HG03439 (cell line): ENCODE data around the gene SAMD13.

Source experiments
- ATAC-seq: cut with Tn5 transposase; IDR thresholded peaks from one replicate; pipeline ENCODE4 v1.9.1; 2021; ENCODE audit warnings: mild to moderate bottlenecking, moderate library complexity; ENCODE audit not compliant: unreplicated experiment

The SAMD13 gene

GRCh38 chr1:84339503-84339902, 38.0 kb downstream of the SAMD13 start:
- ATAC-seq: no peak

- ATAC-seq: no peak
These were observed 42.8 kb downstream of the SAMD13 start for GRCh38 chr1:84344286-84344685.

DNA sequence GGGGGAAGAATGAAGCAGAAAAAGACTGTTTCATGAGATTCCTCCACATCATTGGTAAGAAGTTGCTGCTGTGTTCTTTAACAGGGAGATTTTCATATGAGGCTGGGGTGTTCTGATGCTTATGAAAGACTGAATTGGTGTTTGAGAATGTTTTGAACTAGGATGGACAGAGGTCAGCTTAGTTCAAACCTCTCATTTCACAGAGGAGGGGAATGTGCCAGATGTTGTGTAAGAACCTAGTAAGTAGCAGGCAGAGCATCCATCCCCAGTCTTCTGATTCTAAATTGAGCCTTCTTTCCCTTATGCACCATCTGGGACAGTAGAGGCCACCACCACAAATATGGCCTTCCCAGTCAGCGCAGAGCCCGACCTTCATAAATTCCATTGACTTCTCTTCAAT, 43.7 kb downstream of the SAMD13 start:
- ATAC-seq: no peak

GRCh38 chr1:84347271-84347931, 45.9 kb downstream of the SAMD13 start:
- no peak for ATAC-seq

GRCh38 chr1:84347932-84348555, 46.5 kb downstream of the SAMD13 start:
- no peak for ATAC-seq

DNA sequence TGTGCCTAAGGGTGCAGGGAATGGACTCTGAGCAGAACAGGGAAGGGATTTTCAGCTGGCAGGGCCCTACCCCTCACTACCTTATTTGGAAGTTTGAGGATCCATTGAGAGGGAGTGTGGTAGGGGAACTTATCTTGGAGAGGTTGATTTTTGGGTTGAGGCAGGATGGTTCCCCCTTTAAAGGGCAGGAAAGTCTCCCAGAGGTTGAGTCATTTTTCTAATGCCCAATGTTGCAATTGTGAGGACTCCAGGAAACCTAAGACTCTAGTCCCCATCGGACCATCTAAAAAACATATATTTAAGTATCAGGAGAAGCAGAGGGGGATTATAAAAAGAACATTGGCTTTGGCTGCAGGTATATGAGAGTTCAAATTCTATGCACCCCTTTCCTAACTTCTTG, 47.3 kb downstream of the SAMD13 start:
- ATAC-seq: no peak

DNA sequence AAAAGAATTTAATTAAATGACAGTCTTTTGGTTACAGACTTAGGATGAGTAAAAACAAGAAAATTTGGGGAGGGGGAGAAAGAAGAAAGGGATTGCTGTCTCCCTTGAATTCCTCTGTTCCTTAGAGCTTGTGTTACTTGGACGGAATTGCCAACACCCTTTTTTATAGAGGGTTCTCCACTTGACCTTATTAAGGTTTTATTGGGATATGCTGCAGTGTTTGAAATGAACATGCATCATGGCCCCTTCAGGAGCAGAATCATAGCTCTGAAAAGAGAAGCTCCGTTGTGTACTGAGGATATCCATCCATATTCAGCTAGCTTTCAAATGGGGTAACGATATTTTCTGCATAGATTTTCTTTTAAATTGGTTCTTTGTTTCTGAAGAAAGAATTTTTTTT, 48.6 kb downstream of the SAMD13 start:
- no peak for ATAC-seq

- no peak for ATAC-seq
These were observed 49.0 kb downstream of the SAMD13 start for GRCh38 chr1:84350550-84350949.

- ATAC-seq: no peak
These were observed 51.0 kb downstream of the SAMD13 start for GRCh38 chr1:84352298-84353106.

DNA sequence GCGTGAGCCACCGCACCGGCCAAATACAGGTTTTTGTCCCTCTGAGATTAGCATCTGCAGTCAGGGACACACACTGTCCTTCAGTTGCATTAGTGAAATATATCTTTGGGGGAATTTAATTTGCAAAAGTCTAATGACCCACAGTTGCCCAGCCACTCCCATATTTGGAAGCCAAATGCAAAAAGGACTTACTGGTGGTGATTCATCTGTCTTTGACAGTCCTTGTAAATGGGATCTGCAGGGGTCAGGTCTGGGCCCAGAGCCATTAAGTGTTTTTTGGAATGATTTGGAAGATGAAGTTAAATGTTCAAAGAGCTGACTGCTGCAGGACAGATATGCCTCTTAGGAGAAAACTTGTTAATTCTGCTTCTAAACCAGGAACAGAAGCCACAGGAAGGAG, 52.2 kb downstream of the SAMD13 start:
- ATAC-seq: no peak

GRCh38 chr1:84355556-84355955, 54.0 kb downstream of the SAMD13 start:
- ATAC-seq: no peak

- no peak for ATAC-seq
These were observed 55.4 kb downstream of the SAMD13 start for GRCh38 chr1:84356881-84357280.

DNA sequence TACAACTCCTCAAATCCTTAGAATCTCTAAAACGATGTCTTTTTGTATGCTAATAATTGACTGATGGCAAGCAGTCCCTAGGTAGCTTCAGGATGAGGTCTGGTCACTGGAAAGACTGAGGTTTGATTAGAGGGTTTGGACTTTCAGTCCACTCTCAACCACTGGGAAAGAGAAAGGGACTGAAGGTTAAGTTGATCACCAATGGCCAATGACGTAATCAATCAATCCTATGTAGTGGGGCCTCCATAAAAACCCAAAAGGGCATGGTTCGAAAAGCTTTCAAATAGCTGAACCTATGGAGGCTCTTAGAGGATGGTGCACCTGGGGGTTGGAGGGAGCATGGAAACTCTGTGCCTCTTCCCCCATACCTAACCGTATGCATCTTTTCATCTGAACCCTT, 57.2 kb downstream of the SAMD13 start:
- ATAC-seq: no peak

- no peak for ATAC-seq
These were observed 58.8 kb downstream of the SAMD13 start for GRCh38 chr1:84360316-84360715.

- ATAC-seq: no peak
These were observed 60.3 kb downstream of the SAMD13 start for GRCh38 chr1:84361796-84362195.

GRCh38 chr1:84363019-84363418, 61.5 kb downstream of the SAMD13 start:
- ATAC-seq: no peak

DNA sequence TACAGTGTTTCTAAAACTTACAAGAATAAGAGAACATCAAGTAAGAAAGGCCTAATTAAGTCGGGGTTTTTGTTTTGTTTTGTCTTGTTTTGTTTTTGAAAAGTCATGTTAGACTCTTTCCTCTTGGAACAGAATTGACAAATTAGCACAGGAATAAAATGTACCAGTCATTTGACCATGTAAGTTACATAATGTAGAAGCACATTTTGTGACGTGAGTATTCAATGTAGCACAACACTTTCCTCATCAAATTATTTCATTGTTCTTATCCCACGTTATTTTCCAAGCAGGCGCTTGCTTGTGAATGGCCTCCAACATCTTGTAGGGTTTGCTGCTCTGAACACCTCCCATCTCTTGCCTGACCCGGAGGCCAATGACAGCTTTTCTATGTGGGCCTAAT, 62.1 kb downstream of the SAMD13 start:
- no peak for ATAC-seq

GRCh38 chr1:84365225-84366221, 64.0 kb downstream of the SAMD13 start:
- no peak for ATAC-seq

- no peak for ATAC-seq
These were observed 65.3 kb downstream of the SAMD13 start for GRCh38 chr1:84366786-84367185.

DNA sequence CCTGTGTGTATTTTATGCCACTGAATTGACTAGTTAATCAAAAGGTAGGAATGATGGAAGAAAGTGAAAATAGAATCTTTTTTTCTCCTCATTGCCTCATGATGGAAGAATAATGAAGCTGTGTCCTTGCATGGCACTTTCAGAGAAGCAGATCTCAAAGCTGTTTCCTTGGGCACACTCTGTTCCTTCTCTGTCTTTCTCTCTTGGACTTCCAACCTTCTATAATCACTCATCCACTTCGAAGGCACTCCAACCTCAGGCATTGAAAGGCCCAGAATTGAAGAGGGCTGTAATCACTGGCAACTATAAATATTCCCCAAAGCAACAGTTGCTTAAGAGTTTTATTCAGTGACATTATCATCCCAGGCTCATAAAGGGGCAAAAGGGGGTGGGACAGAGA, 65.7 kb downstream of the SAMD13 start:
- ATAC-seq: no peak

- no peak for ATAC-seq
These were observed 66.9 kb downstream of the SAMD13 start for GRCh38 chr1:84368441-84368840.
